Measurements from ENCODE around the gene RSAD2. TPM values are rescaled to one million over a fixed set of nuclear protein-coding genes. Genes with fewer than 3 reads are reported as not detected.

RSAD2 gene
- total RNA-seq, 1 experiment from 2014 or later: 0.18 TPM

- H3K4me1 ChIP-seq: no peaks in the 10 kb centered on the region
- intact Hi-C loops (cut with micrococcal nuclease; ENCODE audit: unreplicated experiment): no loop called here
- no peak overlapping the region for H3K27ac Mint-ChIP-seq (ENCODE audit: unreplicated experiment)
- TF ChIP-seq CTCF (IDR thresholded peaks at IDR 0.05; ENCODE audit: insufficient read depth in 1 of 2, low read depth in 1 of 2, low read length in 1 of 2, severe bottlenecking in 1 of 2, unreplicated experiment in 1 of 2): no peak
- H3K9me3 Mint-ChIP-seq (ENCODE audit: unreplicated experiment): peaks cover 9% of the 10 kb centered on the region
- CTCF ChIA-PET: no interaction called here
- DNase-seq: no peak
- no peaks in the 10 kb centered on the region for H3K4me1 Mint-ChIP-seq (ENCODE audit: low read depth, unreplicated experiment)
- H3K36me3 ChIP-seq (ENCODE audit: control insufficient read depth, insufficient read depth, low read length): no peaks in the 10 kb centered on the region
- no peaks in the 10 kb centered on the region for H3K27me3 ChIP-seq (replicated peaks; ENCODE audit: control insufficient read depth, insufficient read depth, low read length)
- BruUV-seq (replicated peaks): no TSS peak
- no peak overlapping the region for H3K4me3 Mint-ChIP-seq (ENCODE audit: unreplicated experiment)
- H3K36me3 Mint-ChIP-seq (ENCODE audit: insufficient read depth, unreplicated experiment): no peaks in the 10 kb centered on the region
- POLR2A ChIA-PET: no interaction called here
- H3K4me3 ChIP-seq (ENCODE audit: low read depth, low read length): no peak overlapping the region
- H3K9me3 ChIP-seq: peaks cover 4% of the 10 kb centered on the region; the same call in 1 of the 2 replicates
- peaks cover 3% of the 10 kb centered on the region for H3K27me3 Mint-ChIP-seq (ENCODE audit: insufficient read depth, unreplicated experiment)
Measured at GRCh38 chr2:6876309-6876708, 1.3 kb upstream of the RSAD2 start.

GRCh38 chr2:6878549-6878948, 972 bp downstream of the RSAD2 start:
- BruUV-seq (replicated peaks): no TSS peak
- H3K4me3 Mint-ChIP-seq (ENCODE audit: unreplicated experiment): no peak overlapping the region
- CTCF ChIA-PET: no interaction called here

GRCh38 chr2:6879011-6879410, 1.4 kb downstream of the RSAD2 start:
- intact Hi-C loops (cut with micrococcal nuclease; ENCODE audit: unreplicated experiment): no loop called here
- BruUV-seq (replicated peaks): no TSS peak
- Histone ChIP-seq H3K9me3 (peaks cover 4% of the 10 kb centered on the region; the same call in 1 of the 2 replicates), H3K4me3 (ENCODE audit: low read depth, low read length) (no peak overlapping the region), H3K36me3 (ENCODE audit: control insufficient read depth, insufficient read depth, low read length) (no peaks in the 10 kb centered on the region), H3K27me3 (replicated peaks; ENCODE audit: control insufficient read depth, insufficient read depth, low read length) (no peaks in the 10 kb centered on the region), H3K4me1 (no peaks in the 10 kb centered on the region)
- no peak for TF ChIP-seq CTCF (IDR thresholded peaks at IDR 0.05; ENCODE audit: insufficient read depth in 1 of 2, low read depth in 1 of 2, low read length in 1 of 2, severe bottlenecking in 1 of 2, unreplicated experiment in 1 of 2)
- Mint-ChIP-seq H3K27ac (ENCODE audit: unreplicated experiment) (no peak overlapping the region), H3K4me3 (ENCODE audit: unreplicated experiment) (no peak overlapping the region), H3K27me3 (ENCODE audit: insufficient read depth, unreplicated experiment) (peaks cover under 1% of the 10 kb centered on the region), H3K4me1 (ENCODE audit: low read depth, unreplicated experiment) (no peaks in the 10 kb centered on the region), H3K9me3 (ENCODE audit: unreplicated experiment) (peaks cover 8% of the 10 kb centered on the region), H3K36me3 (ENCODE audit: insufficient read depth, unreplicated experiment) (no peaks in the 10 kb centered on the region)
- DNase-seq: no peak
- POLR2A ChIA-PET: no interaction called here
- CTCF ChIA-PET: no interaction called here

More at GRCh38 chr2:6878549-6878948, 972 bp downstream of the RSAD2 start:
- POLR2A ChIA-PET: no interaction called here
- Histone ChIP-seq H3K9me3 (peaks cover 4% of the 10 kb centered on the region; the same call in 1 of the 2 replicates), H3K27me3 (replicated peaks; ENCODE audit: control insufficient read depth, insufficient read depth, low read length) (no peaks in the 10 kb centered on the region), H3K36me3 (ENCODE audit: control insufficient read depth, insufficient read depth, low read length) (no peaks in the 10 kb centered on the region), H3K4me1 (no peaks in the 10 kb centered on the region), H3K4me3 (ENCODE audit: low read depth, low read length) (no peak overlapping the region)
- Mint-ChIP-seq H3K27ac (ENCODE audit: unreplicated experiment) (no peak overlapping the region), H3K27me3 (ENCODE audit: insufficient read depth, unreplicated experiment) (no peaks in the 10 kb centered on the region), H3K9me3 (ENCODE audit: unreplicated experiment) (peaks cover 9% of the 10 kb centered on the region), H3K4me1 (ENCODE audit: low read depth, unreplicated experiment) (no peaks in the 10 kb centered on the region), H3K36me3 (ENCODE audit: insufficient read depth, unreplicated experiment) (no peaks in the 10 kb centered on the region)
- intact Hi-C loops (cut with micrococcal nuclease; ENCODE audit: unreplicated experiment): no loop called here
- no peak for TF ChIP-seq CTCF (IDR thresholded peaks at IDR 0.05; ENCODE audit: insufficient read depth in 1 of 2, low read depth in 1 of 2, low read length in 1 of 2, severe bottlenecking in 1 of 2, unreplicated experiment in 1 of 2)
- no peak for DNase-seq

Data from Caco-2 (cell line).